GM12873 (cell line): ENCODE data around the gene WDR35.

Source experiments
- TF ChIP-seq, protein P1 (sequence below): IDR thresholded peaks from 2 replicates; pipeline ENCODE4 v1.5.1; 2012; ENCODE audit warnings: low read depth, mild to moderate bottlenecking, moderate library complexity, low read length, control low read depth; ENCODE audit not compliant: insufficient read depth; ENCODE audit errors: missing control alignments

WDR35 gene

DNA sequence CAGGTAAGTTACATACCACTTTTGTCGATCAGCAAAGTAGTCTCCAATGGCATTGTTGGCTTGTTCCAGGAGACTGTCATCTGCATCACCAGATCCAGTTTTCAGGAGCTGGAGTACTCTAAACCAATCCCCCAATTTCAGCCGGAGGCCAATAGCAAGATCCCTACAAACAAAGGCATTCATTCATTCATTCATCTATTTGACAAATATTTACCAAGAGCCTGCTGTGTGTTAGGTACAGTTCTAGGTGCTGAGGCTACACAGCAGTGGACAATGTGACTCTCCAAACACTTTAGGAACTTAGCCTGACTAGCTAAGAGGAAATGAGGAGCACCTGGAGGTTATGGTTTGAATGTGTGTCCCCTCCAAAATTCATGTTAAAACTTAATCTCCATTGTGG, 53.7 kb downstream of the WDR35 start:
- TF ChIP-seq, protein P1, sequence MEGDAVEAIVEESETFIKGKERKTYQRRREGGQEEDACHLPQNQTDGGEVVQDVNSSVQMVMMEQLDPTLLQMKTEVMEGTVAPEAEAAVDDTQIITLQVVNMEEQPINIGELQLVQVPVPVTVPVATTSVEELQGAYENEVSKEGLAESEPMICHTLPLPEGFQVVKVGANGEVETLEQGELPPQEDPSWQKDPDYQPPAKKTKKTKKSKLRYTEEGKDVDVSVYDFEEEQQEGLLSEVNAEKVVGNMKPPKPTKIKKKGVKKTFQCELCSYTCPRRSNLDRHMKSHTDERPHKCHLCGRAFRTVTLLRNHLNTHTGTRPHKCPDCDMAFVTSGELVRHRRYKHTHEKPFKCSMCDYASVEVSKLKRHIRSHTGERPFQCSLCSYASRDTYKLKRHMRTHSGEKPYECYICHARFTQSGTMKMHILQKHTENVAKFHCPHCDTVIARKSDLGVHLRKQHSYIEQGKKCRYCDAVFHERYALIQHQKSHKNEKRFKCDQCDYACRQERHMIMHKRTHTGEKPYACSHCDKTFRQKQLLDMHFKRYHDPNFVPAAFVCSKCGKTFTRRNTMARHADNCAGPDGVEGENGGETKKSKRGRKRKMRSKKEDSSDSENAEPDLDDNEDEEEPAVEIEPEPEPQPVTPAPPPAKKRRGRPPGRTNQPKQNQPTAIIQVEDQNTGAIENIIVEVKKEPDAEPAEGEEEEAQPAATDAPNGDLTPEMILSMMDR, result no peak

DNA sequence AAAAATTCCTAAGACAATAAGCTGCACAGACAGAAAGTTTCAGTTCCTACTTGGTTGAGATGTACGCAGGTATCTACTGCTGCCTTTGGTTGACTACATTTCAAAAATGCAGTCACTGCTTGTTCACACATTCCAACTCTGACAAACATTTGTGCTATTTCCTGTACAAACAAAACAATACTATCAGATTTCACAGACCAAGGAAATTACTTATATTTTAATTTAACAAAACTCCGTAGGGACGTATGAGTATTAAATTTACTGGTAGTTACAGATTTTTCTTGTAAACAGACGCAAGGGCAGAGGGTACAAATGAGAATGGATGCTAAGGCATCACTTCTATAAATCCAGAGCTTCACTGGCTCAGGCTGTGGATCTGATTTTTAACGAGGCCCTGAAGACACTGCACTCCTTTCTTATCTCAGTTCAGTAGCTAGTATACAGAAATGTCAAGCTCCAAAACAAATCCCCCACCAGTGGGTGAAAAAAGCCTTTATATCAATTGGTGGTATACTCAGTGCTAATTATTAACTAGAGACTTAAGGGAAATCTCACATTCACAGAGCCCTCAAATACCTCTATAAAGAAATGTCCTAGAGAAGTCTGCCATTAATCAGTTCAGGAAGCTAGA, 56.4 kb downstream of the WDR35 start:
- TF ChIP-seq, protein P1, result no peak

DNA sequence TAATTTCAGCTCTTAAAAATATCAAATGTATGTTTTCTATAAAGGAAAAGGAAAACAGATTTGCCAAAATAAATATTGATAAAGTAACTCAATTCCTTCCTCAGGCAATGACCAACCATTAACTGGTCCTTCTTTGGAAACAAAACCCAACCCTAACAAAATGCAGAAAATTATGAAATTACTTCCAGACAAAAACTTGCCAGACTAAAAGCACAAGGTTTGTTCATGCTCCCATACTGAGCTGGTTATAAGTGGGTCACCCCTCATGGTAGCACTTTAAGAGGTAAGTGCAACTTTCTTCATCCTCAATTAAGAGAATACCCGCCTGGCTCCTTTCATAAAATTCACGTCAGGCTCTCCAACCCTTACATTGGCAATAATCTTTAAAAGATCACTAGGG, 57.0 kb downstream of the WDR35 start:
- TF ChIP-seq, protein P1, result no peak

DNA sequence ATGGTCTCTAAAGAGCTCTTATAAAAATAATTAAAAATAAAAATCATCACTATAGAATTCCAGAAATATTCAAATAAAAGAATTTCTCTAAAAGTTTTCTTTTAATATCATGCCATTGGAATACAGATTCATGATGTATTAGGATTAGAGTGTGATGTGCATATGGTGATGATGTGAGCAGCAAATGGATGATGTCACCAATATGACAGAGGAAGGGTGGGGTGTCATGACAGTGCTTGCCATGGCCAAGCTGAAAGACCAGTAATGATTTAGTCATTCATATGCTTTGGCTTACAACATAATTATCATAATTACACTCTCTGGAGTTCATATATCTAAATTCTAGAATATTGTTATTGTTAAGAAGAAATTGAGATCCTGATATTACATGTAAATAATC, 60.7 kb downstream of the WDR35 start:
- TF ChIP-seq, protein P1, result no peak

DNA sequence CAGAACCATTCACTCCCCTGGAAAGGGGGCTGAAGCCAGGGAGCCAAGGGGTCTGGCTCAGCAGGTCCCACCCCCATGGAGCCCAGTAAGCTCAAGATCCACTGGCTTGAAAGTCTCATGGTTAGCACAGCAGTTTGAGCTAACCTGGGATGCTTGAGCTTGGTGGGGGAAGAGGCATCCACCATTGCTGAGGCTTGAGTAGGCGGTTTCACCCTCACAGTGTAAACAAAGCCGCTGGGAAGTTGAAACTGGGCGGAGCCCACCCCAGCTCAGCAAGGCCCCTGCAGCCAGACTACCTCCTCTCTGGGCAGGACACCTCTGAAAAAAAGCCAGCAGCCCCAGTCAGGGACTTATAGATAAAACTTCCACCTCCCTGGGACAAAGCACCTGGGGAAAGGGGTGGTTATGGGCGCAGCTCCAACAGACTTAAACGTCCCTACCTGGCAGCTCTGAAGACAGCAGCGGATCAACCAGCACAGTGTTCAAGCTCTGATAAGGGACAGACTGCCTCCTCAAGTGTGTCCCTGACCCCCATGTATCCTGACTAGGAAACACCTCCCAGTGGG, 73.4 kb downstream of the WDR35 start:
- TF ChIP-seq, protein P1, result no peak

DNA sequence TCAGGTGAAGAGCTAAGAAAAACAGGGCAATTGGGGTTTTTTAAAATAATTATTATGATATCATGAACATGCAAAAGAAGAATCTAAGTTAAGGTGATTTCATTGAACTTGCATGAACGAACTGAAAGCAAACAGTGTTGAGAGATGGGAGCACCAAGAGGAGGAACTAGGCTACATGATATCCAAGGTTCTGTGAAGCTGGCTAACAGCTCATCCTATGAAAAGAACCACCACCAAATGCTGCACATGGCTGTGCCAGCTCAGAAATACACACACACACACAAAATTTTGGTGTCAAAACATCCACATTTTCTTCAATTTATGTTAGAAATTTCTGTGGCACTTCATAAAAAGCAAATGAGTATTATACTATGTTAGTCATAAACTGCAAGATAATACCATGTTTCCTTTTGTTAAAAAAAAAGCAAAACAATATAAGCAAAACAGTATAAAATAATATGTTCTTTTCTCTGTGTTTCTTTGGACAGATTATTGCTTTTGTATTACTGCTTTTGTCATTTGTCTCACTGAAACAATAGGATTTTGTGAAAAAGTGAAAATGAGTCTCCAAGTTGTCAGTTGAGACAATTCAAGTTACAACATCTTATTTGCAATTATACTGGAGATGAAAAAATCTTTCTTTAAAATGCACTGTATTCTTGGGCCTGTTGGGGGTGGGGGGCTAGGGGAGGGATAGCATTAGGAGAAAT, 75.5 kb downstream of the WDR35 start:
- TF ChIP-seq, protein P1, result no peak

DNA sequence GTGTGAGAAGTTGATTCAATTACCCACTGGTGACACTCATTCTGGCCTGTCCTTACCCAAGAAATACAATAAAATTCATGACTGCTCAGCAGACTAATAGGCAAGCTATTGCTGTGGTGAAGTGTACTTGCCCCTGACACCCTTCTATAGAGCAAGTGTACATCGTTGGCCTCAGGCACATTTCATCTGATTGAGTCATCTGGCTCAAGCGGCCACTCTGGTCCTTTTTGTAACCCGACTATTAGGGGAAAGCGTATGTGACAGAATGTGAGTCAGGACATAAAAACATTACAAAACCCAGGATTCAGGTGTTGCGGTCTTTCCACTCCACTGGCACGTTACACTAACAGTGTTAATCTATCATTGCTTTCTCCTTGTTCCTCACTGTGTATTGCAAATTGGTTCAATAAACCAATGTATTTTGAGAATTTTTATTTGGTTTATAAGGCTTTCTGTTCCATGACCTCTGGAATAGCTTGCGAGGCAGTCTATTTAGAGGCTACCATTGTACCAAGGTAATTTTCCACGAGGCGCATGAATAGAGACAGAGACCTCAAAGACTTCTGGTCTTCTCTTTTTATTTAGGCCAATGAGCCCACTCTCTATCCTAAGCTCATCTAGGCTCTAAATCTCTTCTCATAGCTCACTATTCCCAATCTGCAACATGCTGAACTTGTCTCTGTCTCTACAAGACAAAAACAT, 77.9 kb downstream of the WDR35 start:
- TF ChIP-seq, protein P1, result no peak
